SK-N-SH treated with all-trans-retinoic acid at 6 μM for 48 hours (cell line): Measurements from ENCODE around the gene FIBCD1.

Experiments
- TCF4 ChIP-seq: fragments of 250-450 bp; sonication (Bioruptor Pico); IDR thresholded peaks from 2 replicates; pipeline ENCODE4 v1.8.0; 2021; ENCODE audit warnings: mild to moderate bottlenecking, moderate library complexity, borderline replicate concordance
- TF ChIP-seq, protein P1 (sequence below): fragments of 250-450 bp; sonication (Bioruptor Pico); IDR thresholded peaks from 2 replicates; pipeline ENCODE4 v1.8.0; 2021; ENCODE audit warnings: low read depth, mild to moderate bottlenecking, moderate library complexity, borderline replicate concordance
- TF ChIP-seq, protein P2 (sequence below): fragments of 250-450 bp; sonication (Bioruptor Pico); IDR thresholded peaks from 2 replicates; pipeline ENCODE4 v1.8.0; 2020; ENCODE audit warnings: mild to moderate bottlenecking, moderate library complexity, borderline replicate concordance

DNA sequence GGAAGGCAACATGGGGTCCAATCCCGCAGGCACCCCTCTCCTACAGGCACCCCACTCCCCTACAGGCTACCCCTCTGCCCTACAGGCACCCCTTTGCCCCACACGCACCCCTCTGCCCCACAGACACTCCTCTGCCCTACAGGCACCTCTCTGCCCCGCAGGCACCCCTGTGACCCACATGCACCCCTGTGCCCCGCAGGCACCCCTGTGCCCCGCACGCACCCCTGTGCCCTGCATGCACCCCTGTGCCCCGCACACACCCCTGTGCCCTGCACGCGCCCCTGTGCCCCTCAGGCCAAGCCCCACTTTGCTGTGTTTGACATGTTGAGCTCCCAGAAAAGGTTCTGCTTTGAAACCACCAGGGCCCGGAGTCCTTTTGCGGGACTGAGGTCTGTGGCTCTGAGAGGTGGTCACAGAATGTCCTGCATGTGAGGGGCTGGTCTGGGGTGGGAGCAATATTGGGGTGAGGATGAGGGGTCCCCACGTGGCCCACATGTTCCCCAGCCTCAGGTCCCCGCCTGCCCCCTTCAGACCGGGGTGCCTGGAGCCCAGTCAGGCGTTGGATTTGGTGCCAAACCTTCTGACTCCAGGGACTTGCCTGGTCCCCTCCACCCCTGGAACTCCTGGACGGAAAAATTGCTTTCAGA is 41.8 kb downstream of the FIBCD1 start:
- TF ChIP-seq, protein P1, sequence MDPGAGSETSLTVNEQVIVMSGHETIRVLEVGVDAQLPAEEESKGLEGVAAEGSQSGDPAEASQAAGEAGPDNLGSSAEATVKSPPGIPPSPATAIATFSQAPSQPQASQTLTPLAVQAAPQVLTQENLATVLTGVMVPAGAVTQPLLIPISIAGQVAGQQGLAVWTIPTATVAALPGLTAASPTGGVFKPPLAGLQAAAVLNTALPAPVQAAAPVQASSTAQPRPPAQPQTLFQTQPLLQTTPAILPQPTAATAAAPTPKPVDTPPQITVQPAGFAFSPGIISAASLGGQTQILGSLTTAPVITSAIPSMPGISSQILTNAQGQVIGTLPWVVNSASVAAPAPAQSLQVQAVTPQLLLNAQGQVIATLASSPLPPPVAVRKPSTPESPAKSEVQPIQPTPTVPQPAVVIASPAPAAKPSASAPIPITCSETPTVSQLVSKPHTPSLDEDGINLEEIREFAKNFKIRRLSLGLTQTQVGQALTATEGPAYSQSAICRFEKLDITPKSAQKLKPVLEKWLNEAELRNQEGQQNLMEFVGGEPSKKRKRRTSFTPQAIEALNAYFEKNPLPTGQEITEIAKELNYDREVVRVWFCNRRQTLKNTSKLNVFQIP, result no peak
- TF ChIP-seq, protein P2, sequence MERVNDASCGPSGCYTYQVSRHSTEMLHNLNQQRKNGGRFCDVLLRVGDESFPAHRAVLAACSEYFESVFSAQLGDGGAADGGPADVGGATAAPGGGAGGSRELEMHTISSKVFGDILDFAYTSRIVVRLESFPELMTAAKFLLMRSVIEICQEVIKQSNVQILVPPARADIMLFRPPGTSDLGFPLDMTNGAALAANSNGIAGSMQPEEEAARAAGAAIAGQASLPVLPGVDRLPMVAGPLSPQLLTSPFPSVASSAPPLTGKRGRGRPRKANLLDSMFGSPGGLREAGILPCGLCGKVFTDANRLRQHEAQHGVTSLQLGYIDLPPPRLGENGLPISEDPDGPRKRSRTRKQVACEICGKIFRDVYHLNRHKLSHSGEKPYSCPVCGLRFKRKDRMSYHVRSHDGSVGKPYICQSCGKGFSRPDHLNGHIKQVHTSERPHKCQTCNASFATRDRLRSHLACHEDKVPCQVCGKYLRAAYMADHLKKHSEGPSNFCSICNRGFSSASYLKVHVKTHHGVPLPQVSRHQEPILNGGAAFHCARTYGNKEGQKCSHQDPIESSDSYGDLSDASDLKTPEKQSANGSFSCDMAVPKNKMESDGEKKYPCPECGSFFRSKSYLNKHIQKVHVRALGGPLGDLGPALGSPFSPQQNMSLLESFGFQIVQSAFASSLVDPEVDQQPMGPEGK (CRISPR knock-in tag), result no peak
- TF ChIP-seq TCF4, result no peak
